ENCODE measurements around the gene THSD4.

The THSD4 gene

DNA sequence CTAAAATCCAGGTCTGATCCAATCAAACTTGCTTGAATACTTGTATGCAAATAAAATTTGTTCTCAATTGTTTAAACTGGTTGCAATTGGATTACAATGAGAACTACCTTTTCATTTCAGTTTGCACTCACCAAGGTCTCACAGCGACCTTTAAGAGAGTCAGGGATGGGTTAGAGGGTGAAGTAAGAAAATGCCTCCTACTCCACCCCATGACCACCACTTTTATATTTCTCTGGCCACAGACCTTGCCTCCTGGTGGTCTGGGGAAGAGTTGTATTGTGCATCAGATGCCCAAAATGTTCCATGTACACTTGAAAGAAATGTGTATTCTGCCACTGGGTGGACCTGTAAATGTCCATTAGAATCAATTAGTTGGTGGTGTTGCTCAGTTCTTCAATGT lies 16.4 kb upstream of the THSD4 start:
- DNase-seq: no peak

DNA sequence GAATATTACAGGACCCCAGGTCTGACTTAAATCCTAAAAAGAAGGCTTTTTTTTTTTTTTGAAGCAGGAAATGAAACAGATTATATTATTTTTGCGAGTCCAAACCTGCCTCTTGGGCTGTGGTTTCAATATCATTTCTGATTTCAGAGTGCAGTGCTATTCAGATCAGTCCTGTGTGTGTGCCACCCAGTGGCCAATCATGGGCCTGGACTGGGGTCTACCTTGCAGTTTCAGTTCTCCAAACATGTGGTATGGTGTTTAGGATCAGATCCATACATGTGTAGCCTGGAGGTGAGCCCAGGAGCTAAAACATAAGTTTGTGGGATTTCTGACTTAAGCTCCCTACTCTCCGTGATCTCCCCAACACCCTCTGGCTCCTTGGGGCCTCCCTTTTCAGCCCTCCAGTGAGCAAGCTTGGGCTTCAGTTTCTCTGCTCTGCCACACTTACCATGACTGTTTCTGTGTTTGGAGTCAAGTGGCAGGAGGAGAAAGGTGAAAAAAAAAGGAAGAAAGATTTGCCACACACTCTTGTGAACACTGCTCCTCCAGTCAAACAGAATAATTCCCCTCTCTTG lies 12.1 kb upstream of the THSD4 start:
- DNase-seq: no peak

DNA sequence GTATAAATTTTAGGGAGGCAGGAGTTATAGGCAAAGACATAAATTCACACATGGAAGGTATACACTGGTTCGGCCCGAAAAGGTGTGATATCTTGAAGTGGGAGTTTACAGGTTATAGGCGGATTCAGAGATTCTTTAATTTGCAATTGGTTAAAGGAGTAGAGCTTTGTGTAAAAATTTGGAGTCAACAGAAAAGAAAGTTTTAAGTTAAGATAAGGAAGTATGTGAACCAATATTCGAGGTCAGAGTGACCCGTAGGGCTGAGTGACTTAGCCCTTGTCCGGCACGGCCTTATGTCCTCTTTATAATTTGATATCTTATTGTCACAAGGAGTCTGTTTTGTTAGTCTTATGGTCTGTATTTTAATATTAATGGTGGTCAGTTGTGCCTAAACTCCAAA lies 10.6 kb upstream of the THSD4 start:
- DNase-seq: no peak

DNA sequence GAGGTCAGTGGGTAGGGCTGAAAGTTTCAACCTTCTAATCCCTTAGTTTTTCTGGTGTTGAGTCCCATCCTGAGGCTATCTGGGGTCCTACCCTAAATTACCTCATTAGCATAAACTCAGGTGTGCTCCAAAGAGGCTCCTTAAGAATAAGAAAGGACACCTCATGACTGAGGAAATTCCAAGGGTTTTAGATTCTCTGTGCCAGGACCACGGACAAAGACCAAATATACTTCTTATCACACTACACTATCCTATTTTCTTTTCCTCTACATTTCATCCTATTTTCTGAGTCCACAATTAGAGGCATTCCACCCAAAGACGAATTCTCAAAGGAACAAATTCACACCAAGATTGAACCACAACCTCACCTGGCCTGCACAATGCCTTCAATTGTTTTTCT lies 9.8 kb upstream of the THSD4 start:
- no peak for DNase-seq

DNA sequence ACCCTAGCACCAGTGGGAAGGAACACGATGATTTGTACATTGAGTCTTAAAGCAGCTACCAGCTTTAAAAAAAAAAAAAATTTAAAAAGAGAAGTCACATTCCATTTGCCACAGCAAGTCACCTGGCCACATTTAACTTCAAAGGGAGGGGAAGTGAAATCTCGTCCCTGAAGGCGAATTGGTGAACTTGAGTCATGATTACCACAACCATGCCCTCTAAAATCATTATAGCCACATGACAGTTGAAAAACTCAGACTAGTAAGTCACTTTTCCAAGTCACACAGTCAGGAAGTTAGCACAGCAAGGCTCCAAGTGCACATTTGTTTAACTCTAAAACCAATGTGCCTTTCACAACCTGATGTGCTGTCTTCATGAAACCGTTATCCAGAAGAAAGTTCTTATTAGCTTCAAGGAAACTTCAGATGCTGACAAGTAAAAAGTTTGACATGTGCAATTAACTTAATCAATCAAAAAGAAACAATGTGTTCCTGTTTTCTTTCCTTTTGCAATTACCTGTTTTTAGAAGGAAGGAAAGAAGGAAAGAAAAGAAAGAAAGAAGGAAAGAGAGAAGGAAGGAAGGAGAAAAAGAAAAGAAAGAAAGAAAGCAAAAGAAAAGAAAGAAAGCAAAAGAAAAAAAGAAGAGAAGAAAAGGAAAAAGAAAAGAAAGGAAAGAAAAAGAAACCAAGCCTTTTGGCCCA lies 8.3 kb upstream of the THSD4 start:
- DNase-seq: no peak

DNA sequence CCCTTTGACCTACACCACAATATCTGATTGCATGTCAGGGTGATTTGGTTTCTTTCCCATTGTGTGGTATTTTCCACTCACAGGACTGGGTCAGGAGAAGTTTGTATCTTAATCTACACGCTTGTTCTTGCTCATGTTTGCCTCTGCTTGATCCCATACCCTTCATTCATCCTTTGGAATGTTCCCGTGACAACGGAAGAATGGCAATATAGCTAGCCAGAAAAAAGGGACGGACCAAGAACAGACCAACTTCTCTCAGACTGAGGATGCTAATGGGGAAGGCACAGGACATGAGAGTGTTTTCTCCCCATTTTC lies 7.8 kb upstream of the THSD4 start:
- no peak for DNase-seq

DNA sequence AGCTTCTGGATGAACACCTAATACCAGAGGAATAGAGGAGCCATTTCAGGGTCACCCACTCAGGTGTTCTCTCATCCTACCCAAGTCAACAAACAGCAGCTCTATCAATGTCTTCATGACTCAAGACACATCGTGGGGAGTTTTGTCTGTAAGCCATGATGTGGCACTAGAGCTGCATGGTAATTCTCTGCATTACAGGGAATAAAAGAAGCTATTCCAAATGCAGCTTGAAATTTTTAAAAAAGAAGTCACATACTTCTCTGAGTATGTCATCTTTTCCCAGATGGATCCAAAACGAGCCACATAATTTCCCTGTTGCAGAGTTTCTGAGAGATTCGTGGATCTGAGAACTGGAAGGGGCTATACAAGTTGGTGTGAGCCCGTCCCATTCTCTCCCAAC lies 6.1 kb upstream of the THSD4 start:
- DNase-seq: no peak

DNA sequence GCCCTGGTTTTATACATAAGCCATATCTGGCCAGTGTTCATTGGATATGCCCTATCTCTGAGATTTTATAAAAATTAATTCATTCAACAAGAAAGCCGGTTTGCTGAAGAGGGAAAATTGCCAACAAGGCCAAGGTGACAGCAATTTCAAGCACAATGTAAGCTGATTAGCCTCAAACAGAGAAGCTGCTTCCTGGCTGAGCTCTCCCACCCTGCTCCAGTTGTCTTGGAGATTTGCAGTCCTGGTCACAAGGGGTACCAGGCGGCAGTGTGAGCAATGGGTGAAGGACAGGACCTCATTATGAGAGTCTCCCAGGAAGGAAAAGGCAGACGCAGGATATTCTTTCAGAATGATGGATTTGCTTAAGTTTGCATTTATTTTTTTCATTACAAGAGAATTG lies 5.4 kb upstream of the THSD4 start:
- no peak for DNase-seq

DNA sequence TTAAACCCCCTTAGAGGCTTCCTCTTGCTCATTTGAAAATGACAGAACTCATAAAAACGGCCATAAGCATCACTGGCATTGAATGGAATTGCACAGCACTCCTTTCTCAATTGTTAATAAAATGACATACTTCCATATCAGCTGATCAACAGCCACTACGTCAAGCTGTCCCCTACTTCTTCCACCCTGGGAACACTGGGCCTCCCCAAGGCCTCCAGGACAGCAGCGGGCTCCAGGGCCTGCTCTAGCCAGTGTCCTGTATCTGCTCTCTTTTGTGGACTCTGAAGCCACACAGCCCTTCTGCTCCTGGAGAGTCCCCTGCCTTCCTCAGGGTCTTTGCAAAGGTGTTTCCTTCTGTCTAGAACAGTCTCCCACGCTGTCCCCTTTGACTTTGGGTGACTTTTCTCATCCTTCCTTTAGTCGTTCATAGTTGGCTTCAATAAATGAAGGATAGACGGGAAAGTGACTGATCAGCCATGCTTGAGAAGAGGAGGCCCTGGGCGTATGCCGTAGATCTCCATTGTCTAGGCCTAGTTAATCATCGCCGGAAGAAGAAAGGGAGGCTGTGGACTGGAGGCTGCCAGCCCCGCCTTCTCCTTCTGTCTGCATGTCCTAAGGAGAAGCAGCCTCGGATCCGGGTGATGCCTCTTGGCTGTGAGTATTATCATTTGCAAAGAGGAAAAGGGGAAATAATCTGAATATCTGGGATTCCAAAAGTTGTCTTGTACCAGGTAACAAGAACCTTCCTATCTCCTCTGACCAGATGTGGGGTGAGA lies 4.7 kb upstream of the THSD4 start:
- no peak for DNase-seq

DNA sequence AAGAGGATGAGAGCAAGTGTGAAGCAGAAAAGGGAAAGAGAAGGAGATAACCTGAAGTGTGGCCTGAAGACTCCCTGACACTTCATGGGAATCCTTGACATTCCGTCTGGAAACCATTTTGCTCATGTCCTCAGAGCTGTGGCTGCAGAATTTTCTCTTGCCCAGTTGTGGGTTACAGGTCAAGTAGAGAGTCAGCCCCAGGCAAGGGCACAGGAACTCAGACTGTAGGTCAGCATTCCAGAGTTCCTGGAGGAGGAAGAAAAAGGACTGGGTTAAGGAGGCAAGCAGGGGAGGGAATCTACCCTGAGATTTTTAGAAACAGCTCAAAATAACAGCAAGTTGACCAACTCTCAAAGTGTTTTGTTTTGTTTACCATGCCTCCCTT lies 4.1 kb upstream of the THSD4 start:
- no peak for DNase-seq

DNA sequence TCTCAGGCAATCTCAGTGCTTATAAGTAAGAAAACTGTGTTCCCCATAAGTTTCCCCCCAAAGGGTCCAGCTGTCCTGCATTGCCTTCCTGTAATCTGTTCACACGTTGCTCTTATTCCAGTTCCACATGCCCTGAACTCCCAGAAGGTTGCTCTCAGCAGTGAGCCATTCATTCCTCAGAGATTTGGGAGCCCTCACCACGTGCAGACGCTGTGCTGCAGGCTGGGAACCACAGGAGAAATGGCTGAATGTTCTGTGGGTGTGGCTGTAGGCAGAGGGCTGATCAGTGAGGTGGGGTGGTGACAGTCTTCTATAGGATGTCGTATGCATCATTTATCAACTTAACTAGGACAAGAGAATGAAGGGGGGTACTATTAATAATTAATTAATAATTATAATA lies 3.3 kb upstream of the THSD4 start:
- no peak for DNase-seq

DNA sequence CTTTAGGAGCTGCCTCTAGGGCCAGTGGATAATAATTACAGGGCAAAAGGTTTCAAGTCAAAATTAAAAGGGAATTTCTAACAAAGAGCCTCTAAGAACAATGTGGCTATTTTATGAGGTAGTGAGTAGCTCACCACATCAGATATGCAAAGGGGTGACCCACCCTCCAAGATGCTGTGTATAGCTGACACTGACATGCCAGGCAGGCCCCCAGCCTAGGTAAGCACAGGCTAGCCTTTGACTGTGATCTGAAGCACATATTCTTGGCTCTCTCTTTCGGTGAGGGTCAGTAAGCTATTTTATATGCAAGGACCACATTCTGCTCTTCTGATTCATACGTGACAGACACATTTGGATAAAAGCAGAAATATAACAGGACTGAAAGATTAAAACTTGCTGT lies 2.8 kb upstream of the THSD4 start:
- no peak for DNase-seq

DNA sequence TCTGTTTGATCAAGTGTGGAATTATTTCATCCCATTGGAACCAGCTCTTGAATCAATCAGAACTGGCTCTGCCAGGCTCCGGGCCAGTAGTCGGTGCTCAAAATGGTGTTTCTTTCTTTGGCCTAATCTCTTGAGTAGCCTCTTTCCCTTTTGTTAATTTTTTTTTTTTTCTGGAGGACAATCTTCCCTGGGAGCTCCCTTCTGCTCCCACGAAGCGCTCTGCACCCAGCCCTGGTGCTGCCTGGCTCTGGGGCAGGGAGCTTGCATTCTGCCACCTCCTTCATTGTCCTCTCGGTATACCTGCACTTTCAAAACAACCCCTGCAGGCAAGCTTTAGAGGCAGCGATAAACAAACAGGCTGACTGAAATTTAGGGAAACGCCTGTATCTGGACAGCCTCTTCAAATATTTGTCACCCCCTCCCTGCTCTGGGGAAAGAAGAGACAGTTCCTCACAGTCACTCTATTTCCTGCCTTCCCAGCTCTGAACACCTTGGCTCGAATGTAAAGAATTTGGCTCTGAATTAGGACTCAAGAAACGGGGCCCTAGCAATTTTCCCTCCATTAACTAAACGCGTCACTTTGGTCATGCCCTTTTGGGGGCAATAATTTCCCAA lies 1.1 kb upstream of the THSD4 start:
- no peak for DNase-seq

DNA sequence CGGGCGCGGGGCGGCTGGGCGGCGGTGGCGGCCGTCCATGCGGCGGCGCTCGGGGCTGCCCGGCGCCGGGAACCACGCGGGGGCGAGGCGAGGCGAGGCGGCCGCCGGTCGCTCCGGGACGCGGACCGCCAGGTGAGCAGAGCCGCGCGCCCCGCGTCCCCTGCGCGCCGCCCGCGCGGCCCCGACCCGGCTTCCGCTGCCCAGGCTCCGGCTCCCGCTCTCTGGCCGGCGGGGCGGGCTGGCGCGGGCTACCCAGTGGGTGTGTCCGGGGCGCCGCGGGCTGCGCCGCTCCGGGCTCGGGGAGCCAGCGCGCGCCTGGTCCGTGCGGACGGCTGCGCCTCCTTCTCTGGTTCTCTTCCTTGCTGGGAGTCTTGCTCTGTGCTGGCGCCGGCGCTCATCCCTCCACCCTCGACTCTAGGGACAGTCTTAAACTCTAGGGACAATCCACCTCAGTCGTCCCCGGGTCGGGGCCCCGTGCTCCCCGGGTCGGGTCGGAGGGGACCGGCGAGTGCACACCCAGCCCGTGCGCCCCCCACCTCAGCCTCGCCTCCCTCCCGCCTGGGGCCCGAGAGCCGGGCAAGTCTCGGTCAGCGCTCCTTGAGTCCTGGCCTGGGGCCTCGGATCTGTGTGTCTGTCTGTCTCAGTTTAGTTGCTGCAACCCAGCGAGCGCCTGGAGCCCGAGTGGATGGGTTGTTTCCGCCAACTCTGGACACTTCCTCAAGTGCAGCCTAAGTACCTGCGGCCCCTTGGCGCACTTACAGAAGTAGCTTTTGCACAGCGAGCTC lies 488 bp downstream of the THSD4 start:
- DNase-seq: no peak

DNA sequence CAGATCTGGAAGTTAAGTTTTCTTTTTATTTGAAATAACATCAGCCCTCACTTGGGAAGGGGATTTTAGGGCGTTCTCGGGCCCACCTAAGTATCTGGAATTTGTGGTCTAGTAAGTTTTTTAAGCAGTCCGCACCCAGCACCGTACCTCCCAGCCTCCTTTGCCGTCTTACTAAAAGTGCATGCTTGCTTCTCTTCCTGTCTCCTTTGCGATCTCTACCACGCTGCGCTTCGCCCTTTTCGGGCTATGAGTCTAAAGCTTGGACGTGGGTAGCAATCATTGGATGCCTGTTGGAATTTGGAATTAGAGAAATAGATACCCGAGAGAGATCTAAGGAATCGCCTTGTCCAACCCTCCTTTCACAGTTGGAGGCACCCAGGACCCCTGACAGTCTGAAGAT lies 1.1 kb downstream of the THSD4 start:
- no peak for DNase-seq

DNA sequence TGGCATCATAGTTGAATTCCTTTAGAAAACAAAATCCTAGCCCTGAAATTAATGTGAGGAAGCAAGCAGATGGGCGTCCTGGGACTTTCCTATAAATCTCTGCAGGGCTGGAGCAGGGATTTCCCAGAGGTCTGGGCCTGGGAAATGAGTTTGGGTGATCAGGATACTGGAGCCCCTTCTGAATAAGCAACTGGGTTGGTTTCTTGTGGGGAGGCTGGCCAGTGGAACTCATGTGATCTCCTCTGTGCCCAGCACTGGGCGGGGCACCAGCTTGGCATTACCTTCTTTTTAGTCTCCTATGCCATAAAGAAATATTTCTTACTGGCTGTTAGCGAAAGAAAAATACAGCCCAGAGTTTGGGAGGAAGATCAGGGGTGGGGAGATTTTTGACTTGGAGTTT lies 1.7 kb downstream of the THSD4 start:
- DNase-seq: no peak

DNA sequence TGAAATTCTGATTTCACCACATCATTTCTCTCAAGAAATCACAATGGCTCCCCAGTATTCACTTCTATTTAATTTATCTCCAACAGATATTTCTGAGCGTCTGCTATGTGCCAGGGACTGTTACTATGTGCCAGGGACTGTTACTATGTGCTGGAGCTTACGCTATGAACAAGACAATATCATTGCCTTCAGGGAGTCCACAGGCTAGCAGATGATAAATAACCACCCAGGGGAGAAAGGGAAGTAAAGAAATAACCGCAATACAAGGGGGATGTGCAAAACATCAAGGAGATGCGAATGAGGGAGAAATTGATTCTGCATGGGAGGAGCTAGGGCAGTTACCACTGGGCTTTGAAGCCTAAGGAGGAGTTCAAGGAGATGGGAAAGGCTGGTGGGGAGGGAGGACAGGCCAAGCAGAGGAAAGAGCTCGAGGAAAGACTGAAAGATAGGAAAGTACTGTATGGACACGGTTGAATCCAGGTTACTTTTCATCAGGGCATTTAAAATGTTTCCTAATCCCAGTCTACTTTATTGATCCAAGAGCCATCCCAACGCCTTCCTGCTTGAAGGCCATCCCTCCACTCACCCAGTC lies 2.5 kb downstream of the THSD4 start:
- DNase-seq: no peak

DNA sequence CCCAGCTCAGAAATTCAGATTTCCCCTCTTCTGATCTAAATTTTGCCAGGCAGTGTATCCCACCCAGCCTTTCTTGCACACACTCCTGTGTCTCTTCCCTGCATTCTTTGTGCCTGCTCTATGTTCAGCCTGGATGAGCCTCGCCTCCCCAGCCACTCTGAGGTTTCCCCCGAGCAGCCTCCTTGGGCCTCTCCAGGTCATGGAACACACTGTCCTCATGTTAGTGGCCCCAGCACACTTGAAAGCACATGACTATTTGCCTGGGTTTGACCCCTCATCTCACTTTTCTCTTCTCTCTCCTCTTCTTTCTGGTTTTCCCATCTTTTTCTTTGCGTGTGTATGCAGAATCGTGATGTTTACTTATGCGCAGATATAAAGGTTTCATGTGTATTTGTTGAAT lies 3.1 kb downstream of the THSD4 start:
- DNase-seq: no peak

DNA sequence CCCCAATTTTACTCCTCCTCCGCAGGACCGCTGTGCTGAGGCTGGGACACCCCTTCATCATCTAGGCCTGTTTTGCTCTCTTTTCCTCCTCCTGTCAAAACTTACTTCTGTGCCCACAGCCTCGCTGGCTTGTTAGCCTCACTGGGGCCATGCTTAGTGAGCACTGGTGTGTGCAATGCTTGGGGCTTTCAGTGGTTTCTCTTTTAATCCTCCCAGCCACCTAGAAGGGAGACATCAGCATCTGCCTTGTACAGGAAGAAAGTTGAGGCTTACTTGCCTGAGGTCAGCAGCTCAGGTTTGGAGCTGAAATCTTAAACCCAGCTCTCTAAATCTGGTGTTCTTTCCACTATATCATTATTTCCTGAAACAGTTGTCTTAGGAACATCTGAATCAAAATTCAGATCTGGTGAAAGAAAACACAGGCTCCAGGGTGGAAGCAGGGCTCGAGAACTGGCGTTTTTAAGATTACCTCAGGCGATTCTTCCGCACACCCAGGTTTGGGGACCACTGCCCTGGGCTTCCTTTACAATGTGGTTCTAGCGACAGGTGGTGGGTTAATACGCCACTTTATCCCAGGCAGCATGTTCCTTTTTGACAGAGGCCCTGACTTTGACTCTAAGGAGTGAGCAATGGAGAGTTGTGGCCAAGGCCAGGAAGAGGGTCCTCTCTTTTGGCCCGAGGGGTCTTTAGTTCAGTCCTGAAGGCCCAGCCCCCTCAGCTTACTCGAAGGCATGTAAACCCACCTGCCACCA lies 3.8 kb downstream of the THSD4 start:
- no peak for DNase-seq

DNA sequence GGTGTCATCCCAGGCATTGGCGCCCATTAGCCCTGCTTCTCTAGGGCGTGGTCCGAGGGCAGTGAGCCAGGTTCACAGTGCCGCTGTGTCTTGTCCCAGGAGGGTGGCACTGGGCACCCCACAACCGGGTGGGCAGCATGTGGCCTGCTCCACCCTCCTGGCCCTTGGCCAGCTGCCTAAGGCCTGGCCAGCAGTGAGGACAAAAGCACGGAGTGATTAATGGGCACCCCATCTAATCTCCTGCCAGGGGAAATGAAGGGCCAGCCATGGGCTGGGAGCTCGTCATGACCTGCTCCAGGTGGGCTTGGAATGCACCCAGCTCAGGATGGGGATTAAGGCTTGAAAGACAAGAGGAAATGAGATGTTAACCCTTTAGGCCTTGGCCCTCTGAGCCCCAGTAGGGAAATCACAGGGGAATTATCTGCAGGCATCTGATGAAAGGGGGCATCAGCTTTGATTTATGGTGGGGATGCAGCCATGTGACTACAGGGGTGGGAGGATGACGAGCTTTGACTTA lies 5.2 kb downstream of the THSD4 start:
- no peak for DNase-seq

DNA sequence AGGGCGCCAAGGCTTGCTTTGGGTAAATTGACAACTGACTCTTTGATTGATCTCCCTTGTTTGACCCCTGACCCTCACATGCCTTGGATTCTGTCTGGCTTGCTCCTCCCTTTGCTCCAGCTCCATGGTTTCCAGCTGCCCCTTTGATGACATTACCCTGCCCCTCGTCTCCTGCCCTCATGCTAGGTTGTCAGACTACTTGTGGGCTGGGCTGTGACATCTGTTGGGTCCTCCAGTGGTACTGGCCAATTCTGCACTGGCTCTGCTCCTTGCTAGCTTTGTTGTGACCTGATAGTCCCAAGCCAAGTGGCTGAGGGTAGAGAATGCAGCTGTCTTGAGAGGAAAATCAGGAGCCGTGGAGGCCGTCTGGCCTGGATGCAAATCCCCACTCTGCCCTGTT lies 6.2 kb downstream of the THSD4 start:
- DNase-seq: no peak
